Measurements from ENCODE around the gene AGO4. TPM values are rescaled to one million over a fixed set of nuclear protein-coding genes. Genes with fewer than 3 reads are reported as not detected.
"Not testable (repeated sequence)": the region's sequence is repeated elsewhere in the genome, so short reads cannot be mapped to it uniquely, and the experiment has no call there.

AGO4 gene
- total RNA-seq, 2 donors from 2014 or later = 6.9 to 11.9 TPM

DNA sequence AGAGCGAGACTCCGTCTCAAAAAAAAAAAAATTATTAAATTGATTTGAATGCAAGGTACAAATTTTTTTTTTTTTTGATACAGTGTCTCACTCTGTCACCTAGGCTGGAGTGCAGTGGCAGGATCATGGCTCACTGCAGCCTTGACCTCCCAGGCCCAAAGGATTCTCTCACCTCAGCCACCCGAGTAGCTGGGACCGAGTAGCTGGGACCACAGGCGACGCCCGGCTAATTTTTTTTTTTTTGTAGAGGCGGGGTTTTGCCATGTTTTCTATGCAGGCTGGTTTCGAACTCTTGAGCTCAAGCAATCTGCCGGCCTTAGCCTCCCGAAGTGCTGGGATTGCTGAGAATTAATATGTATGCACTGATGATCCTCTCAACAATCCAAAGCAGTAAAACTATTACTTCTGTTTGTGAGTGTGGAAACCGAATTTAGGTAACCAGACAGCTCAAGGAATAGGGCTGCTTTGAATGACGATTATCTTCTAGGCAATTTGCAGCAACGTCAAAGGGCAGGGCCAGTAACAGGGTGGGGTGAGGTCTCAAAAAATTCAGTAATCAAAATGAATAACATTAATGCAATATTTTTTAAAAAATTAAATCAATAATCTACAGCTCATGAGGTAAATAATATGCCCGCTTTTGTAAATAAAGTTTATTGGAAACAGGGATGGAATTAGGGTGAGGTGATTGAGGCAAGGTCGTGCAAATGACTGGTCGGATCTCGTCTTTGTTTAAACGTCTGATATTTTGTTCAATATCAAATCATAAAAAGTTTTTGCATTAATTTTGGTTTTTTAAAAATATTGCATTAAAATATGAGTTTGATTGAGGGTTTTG lies 39.2 kb upstream of the AGO4 start:
- peak overlapping the region in 1 of 2 donors; percentile 90 for H3K4me3 ChIP-seq
- ATAC-seq (no peak), DNase-seq (no peak)
- 40 to 46% methylated on average over 19 of the region's 19 CpGs for WGBS, 2 donors
- TF ChIP-seq, protein P1, sequence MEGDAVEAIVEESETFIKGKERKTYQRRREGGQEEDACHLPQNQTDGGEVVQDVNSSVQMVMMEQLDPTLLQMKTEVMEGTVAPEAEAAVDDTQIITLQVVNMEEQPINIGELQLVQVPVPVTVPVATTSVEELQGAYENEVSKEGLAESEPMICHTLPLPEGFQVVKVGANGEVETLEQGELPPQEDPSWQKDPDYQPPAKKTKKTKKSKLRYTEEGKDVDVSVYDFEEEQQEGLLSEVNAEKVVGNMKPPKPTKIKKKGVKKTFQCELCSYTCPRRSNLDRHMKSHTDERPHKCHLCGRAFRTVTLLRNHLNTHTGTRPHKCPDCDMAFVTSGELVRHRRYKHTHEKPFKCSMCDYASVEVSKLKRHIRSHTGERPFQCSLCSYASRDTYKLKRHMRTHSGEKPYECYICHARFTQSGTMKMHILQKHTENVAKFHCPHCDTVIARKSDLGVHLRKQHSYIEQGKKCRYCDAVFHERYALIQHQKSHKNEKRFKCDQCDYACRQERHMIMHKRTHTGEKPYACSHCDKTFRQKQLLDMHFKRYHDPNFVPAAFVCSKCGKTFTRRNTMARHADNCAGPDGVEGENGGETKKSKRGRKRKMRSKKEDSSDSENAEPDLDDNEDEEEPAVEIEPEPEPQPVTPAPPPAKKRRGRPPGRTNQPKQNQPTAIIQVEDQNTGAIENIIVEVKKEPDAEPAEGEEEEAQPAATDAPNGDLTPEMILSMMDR (IDR thresholded peaks at IDR 0.05) = no peak
- TF ChIP-seq POLR2A (IDR thresholded peaks at IDR 0.05) = no peak
- H3K4me1 ChIP-seq = peaks cover 4% of the 10 kb centered on the region
- H3K27ac ChIP-seq = peak overlapping the region; percentile 33 to 89 (median 75)
- no peaks in the 10 kb centered on the region for H3K9me3 ChIP-seq
- H3K36me3 ChIP-seq (replicated peaks in 1 of 2; ENCODE audit: insufficient read depth in 1 of 2, low read depth in 2 of 2) = no peaks in the 10 kb centered on the region
- H3K27me3 ChIP-seq = no peaks in the 10 kb centered on the region
- intact Hi-C loops (cut with DNase I) = no loop called here

DNA sequence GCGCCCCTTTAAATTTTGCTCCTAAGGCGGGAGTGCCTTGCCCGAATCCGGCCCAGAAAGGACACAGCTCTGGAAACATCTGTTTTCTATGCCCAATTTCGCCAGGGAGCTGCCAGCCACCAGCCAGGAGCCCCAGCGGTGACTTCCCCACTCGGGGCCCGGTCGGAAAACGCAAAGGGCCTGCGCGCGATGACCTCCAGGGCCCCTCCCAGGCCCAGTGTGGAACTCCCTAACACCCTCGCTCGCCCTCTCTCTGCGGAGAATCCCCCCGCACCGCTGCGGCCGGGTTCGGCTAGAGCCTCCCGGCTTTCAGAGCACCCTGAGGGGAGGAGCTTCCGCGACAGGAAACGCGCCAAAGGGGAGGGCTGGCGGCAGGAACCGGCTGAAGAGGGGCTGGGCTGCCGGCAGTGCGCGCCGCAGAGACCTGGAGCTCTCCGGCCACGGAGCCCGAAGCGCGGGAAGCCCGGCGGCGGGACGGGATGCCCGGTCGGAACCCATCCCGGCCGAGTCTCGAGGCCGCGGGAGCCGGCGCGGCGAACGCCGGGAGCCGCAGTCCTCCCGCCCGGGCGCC lies 38.5 kb upstream of the AGO4 start:
- peak; percentile 4 to 72 (median 69) for TF ChIP-seq POLR2A (IDR thresholded peaks at IDR 0.05)
- TF ChIP-seq, protein P1 (IDR thresholded peaks at IDR 0.05) = peak in 4 of 7 experiments; percentile 16 to 31 (median 26)
- Histone ChIP-seq H3K27ac (peak overlapping the region; percentile 33 to 89 (median 75)), H3K9me3 (no peaks in the 10 kb centered on the region), H3K36me3 (replicated peaks in 1 of 2; ENCODE audit: insufficient read depth in 1 of 2, low read depth in 2 of 2) (no peaks in the 10 kb centered on the region), H3K4me1 (peaks cover 4% of the 10 kb centered on the region), H3K4me3 (peak overlapping the region; percentile 9 to 90), H3K27me3 (no peaks in the 10 kb centered on the region)
- DNase-seq = peak; percentile 84 to 90 (median 88)
- 0% methylated on average over 11 to 48 of the region's 58 CpGs for WGBS, 2 donors
- intact Hi-C loops (cut with DNase I) = no loop called here
- ATAC-seq = peak; percentile 90

DNA sequence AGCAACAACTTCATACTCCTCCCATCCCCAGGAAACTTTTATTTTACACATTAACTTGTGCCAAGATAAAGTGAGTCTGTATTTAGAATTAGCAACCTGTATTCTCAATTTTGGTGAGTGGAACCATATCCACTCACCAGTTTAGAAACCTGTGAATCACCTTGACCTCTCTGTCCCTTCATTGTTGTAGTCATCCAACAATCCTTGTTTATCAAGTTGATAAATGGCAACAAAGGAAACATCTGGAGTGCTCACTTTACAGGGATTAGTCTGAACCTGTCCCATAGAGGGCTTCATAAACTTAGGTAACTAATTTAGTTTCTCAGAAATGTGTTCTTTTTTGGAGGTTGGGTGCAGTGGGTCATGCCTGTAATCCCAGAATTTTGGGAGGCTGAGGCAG lies 34.1 kb upstream of the AGO4 start:
- no peak for ATAC-seq

DNA sequence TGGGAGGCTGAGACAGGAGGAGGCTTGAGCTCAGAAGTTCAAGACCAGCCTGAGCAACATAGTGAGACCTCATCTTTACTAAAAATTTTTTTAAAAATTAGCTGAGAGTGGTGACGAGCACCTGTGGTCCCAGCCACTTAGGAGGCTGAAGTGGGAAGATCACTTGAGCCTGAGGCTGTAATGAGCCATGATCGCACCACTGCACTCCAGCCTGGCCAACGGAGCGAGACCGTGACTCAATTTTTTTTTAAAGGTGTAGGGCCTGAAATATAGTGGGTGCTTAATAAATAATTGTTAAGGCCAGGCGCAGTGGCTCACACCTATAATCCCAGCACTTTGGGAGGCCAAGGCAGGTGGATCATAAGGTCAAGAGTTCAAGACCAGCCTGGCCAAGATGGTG lies 31.6 kb upstream of the AGO4 start:
- H3K27ac ChIP-seq; H3K9me3 ChIP-seq; intact Hi-C loops (cut with DNase I); H3K27me3 ChIP-seq; H3K4me3 ChIP-seq; H3K36me3 ChIP-seq (replicated peaks in 1 of 2; ENCODE audit: insufficient read depth in 1 of 2, low read depth in 2 of 2); H3K4me1 ChIP-seq; DNase-seq; ATAC-seq: not testable (repeated sequence)
- WGBS, 2 donors = 87 to 90% methylated on average over 6 of the region's 6 CpGs

More for the DNA sequence above, 34.1 kb upstream of the AGO4 start:
- Histone ChIP-seq H3K27me3 (no peaks in the 10 kb centered on the region), H3K36me3 (replicated peaks in 1 of 2; ENCODE audit: insufficient read depth in 1 of 2, low read depth in 2 of 2) (no peaks in the 10 kb centered on the region), H3K9me3 (no peaks in the 10 kb centered on the region), H3K4me1 (peaks cover under 1% of the 10 kb centered on the region), H3K4me3 (no peak overlapping the region), H3K27ac (no peak overlapping the region)
- no peak for DNase-seq
- no peak for TF ChIP-seq POLR2A (IDR thresholded peaks at IDR 0.05)
- TF ChIP-seq, protein P1 (IDR thresholded peaks at IDR 0.05) = no peak
- intact Hi-C loops (cut with DNase I) = loop anchor here (5.0 kb wide), 1 partner anchor 206 kb away; no protein-coding TSS in a partner anchor

- no peak for TF ChIP-seq POLR2A (IDR thresholded peaks at IDR 0.05)
- TF ChIP-seq, protein P1 (IDR thresholded peaks at IDR 0.05) = no peak
- WGBS, 2 donors = 88 to 100% methylated on average over 1 of the region's 1 CpG
- intact Hi-C loops (cut with DNase I) = no loop called here
- Histone ChIP-seq H3K4me3 (no peak overlapping the region), H3K9me3 (no peaks in the 10 kb centered on the region), H3K27ac (no peak overlapping the region), H3K27me3 (no peaks in the 10 kb centered on the region), H3K4me1 (no peaks in the 10 kb centered on the region), H3K36me3 (replicated peaks in 1 of 2; ENCODE audit: insufficient read depth in 1 of 2, low read depth in 2 of 2) (no peaks in the 10 kb centered on the region)
- DNase-seq (no peak), ATAC-seq (no peak)
These were observed 30.7 kb upstream of the AGO4 start for GRCh38 chr1:35777109-35777508.
